ENCODE results near the gene EXOC2.

- no peak for TF ChIP-seq BHLHE40 (IDR thresholded peaks at IDR 0.05; ENCODE audit: borderline replicate concordance)
- TF ChIP-seq PKNOX1 (IDR thresholded peaks at IDR 0.05) = no peak
- TF ChIP-seq L3MBTL2 (conservative IDR thresholded peaks at IDR 0.05) = no peak; the same call in 1 of the 2 replicates
- no peak for TF ChIP-seq FOXM1 (IDR thresholded peaks at IDR 0.05; ENCODE audit: borderline replicate concordance)
- TF ChIP-seq FOXA1 (IDR thresholded peaks at IDR 0.05) = no peak
Observed at GRCh38 chr6:652865-653264, 40.1 kb downstream of the EXOC2 start.
